ENCODE data around the gene CISD3.

Gene CISD3, protein sequence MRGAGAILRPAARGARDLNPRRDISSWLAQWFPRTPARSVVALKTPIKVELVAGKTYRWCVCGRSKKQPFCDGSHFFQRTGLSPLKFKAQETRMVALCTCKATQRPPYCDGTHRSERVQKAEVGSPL
- total RNA-seq: 5.4 reads per million, percentile 21 among the genes with 10 or more reads in this experiment

DNA sequence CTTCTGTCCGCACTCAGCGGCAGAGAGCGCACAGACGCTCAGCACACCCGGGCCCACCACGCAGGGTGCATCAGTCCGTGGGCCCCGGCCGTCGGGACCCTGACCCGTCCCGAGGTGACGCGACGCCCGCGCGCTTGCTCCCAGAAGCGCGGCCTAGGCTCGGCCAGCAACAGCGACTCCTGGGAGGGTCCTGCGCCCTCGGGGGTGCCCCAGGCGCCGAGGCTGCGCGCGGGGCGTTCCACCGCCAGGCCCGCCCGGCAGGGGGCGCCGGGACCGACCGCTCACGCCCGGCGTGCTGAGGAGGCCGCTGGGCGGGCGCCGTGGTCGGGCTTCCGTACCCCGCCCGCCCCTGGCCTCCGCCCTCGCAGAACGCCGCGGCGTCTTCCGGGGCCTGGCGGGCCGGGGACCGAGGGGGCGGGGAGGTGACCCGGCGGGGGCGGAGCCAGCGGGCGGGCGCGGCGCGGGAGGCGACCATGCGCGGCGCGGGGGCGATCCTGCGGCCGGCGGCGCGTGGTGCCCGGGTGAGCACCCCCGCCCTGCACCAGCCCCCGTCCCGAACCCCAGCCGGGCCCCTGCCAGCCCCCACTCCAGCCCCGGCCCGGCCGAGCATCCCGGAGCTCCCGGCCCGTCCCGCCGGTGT is at the start of gene CISD3:
CISD3 (plus strand) TSS at position 456 of the 640 bp plus-strand sequence; CDS start at position 474, 18 bp downstream.
- DNase-seq: peak; percentile 78

DNA sequence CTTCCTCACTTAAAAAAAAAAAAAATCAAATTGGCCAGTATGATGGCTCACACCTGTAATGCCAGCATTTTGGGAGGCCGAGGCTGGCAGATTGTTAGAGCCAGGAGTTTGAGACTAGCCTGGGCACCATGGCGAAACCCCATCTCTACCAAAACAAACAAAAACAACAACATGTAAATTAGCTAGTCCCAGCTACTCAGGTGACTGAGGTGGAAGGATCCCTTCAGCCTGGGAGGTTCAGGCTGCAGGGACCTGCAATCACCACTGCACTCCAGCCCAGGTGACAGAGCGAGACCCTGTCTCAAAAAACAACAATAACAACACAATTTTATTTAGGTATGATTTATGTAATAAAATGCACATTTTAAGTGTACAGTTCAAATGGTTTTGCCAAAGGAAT is 49.0 kb upstream of the CISD3 start:
- DNase-seq: no peak

DNA sequence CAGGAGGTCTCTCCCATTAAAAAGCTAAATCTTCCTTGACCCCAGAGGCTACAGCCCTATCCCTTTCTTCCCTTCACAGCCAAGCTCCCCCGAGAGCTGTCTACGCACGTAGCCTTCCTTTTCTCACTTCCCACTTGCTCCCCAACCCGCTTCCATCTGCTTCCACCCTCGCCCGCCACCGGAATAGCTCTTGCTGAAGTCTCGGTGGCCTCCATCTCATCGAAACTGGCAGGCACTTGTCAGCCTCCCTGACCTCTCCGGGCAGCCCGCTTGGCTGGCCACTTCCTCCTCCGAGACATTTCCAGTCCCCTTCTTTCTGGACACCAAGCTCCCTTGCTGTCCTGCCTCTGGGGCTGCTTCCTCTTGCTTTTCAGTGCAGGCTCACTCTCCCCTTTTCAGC is 44.6 kb upstream of the CISD3 start:
- no peak for DNase-seq

DNA sequence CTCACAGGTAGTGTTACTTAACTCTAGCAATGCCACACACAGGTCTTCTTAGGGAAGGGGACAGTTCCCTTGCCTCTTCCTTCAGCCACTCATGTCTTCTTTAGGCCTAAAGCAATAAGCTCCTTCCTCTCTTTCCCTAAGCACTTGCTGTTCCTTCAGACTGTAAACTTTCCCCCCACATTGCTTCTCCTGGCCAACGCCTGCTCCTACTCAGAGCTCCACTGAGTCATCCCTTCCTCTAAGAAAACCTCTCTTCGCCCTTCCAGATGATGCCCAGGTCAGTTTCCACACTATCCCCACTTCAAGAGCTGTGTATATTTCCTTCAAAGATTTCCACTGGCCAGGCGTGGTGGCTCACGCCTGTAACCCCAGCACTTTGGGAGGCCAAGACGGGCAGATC is 42.9 kb upstream of the CISD3 start:
- no peak for DNase-seq

DNA sequence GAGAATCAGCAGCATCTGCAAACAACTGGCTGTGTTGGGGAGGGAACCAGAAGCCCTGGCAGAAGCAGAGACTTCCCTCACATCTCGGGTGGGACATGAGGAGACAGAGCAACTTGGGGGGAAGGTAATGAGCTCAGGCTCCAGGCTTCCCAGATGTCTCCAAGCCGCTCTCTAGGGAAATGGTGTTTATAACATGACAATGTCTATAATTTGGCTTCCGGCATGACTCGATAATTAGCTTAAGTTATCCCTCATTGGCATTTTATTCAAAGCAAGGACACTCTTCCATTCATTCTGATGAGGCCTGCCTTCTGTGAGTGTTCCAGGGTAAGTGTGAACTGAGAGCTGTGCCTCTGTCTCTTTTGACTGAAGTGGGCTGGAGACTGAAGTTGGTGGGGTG is 39.8 kb upstream of the CISD3 start:
- DNase-seq: no peak

DNA sequence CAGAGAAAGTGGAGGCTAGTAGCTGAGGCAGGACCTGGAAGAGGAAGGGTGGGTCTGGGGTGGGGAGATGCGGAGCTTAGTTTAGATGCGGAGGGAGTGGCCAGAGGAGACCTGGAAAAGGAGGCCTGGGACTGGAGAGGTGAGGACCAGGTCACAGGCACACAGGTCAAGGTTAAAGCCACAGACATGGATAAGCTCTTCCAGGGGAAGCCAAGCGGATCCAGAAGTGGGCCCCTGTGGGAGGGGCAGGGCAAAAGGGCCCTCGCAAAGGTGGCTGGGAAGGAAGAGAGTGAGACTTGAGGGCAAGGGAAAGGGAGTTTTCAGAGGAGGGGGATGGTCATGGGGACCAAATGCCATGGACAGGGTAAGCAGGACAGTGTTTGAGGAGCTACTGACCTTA is 39.0 kb upstream of the CISD3 start:
- no peak for DNase-seq

DNA sequence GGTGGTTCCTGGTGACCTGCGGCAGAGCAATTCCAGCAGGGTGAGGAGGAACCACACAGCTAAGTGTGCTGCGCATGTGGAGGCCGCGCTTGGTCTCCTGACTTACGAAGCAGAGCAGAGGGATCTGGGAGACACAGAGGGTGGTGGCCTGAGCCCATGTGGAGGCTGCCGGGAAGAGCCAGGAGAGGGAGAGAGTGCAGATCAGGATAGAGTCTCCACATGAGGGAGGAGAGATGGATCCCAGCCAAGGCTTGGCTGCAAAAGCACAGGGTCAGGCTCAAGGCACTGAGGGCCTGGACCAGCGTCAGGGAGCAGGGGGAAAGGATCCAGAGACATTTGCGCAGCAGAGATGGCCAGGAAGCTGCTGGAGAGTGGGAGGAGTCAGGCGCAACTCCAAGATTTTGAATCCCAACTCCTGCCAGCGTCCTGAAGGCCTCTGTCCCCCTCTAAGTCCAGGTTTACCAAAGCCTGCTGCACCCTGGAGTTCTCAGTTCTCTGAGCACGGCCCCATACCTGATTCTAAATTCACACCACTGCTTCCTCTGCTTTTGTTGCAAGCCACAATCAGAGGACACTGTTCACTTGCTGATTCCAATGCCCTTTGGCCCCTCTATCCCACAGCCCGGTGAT is 36.3 kb upstream of the CISD3 start:
- DNase-seq: no peak

DNA sequence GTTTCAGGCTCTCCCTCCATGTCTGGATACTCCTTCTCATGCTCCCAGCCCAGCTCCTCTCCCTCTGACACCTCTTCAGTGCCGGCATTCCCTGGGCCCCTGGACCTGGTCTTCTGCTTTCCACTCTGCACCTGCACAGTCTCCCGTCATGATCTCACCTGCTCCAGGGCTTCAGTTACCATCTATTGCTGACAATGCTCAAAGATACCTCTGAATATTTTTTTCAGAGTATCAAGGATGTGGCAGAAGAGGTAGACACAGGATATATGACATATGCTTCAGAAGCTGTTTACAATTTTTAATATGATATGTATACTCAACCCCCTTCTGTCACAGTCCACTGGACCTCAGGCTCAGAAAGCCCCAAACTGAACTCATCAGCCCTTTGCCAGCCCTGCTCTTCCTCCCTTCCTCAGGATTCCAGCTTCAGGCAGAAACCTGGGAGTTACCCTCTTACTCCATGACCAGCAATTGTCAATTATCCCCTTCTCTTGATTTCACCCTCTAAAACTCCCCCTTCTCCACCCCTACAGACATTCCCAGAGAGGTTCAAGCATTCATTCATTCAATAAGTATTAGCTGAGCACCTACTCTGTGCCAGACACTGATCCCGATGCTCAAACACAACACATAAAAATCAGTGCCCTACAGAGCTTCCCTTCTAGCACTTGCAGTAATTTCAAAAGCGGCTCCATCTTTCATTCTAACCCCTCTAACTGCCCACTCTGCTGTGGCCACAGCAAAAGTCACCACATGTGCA is 32.9 kb upstream of the CISD3 start:
- no peak for DNase-seq

DNA sequence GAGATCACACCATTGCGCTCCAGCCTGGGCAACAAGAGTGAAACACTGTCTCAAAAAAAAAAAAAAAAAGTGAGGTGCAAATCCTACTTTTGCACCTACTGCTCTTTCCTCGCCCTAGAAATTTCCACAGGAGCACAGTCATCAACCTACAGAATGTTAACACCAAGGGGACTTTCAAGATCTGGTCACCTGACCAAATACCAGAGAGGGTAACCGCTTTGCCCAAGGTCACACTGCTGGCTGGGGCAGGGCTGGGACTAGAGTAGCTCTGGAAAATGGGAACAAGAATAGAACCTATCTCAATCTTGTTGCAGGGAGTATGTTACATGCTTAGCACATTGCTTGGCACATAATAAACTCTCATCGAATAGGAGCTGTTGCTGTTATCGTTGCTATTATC is 31.4 kb upstream of the CISD3 start:
- DNase-seq: no peak

DNA sequence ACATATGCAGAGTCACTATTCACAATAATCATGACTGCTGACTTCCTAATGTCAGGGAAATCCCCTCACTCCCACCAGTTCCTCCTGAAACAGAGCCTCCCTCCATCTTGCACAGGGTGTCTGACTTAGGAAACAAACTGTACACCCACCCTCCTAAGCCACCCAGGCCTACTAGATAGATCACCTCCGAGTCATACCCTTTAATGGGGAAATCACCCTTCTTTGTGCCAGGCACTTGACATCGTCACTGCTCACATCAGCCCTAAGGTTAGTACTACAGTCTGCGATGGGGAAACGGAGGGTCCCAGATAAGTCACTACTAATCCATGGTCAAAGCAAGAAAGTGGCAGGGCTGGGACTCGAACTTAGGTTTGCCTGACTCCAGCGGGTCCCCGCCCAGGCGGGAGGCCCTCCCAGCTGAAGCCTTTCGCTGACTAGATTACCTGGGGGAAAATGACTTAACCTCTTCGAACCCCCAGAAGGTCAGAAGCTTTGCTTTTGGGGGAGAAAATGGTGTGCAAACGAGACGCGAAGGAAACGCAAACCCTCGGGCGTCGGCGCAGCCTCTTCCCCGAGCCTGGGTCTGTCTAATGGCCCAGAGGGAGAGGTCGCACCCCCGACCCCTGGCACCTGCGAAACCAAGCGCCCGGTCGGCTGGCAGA is 28.5 kb upstream of the CISD3 start:
- DNase-seq: peak; percentile 61

DNA sequence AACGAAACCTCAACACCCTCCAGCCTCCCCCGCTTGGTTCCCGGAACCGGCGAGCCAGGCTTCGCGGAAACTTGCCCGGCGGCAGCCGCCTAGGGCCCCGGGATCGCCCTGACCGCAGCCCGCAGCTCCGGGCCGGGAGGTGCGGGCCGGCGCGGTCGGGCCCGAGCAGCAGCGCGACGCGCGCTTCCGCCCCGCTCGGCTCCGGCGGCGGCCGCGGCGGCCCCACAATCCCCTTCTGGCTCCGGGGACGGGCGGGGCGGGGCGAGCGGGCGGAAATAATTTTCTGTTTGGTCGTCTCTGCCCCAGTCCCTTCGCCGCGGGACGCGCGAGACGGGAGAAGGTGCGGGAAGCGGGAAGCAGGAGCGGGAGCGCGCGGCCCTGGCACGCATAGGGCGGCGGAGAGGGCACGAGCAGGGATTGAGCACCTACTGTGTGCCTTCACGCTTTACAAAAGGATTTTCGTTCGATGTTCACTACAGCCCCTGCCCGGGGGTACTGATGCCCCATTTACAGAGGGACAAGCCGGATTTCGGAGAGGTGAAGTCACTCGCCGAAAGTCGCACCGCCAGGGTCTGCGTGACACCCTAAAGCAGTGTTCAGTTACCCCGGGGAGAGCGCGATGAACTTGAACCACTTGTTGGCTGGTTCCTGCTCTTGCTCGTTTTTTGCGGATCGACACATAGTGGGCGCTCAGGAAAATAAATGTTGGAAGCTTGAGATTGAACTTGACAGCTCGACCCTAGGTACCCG is 27.8 kb upstream of the CISD3 start:
- peak; percentile 75 for DNase-seq

DNA sequence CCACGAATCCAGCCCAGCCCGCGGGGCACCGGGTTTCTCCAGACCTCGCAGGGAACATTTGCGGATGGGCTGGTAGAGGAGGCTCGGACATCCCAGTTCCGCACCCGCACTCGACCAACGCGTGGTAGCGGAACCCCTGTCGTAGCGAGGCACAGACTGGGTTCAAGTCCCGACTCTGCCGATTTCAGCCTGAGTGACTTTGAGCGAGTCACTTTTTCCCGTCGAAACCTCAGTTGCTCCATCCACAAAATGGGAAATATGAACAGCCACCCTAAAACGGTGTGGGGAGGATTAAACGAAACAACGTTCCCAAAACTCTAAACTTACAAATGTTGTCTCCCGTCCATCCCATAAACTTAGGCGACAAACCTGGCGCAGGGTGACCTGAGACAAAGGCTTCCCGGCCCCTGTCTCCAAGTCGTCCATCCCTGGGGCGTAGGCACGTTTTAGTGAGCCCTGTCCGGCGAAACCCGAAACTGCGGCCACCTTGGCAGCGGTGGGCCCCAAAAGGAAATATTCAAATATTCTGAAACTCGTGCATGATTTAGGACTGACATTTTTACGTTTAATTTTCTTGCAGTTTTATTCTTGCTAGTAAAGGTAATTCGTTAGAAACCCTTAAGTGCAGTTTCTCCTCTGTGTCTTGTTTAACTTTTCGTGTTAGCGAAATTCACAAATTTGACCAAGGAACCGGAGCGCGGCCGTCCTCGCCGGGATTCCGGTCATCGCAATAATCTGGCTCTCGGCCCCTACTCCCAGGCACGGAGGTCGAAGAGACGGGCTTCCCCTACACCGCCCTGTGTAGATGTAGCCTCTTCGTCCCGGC is 27.0 kb upstream of the CISD3 start:
- DNase-seq: no peak

DNA sequence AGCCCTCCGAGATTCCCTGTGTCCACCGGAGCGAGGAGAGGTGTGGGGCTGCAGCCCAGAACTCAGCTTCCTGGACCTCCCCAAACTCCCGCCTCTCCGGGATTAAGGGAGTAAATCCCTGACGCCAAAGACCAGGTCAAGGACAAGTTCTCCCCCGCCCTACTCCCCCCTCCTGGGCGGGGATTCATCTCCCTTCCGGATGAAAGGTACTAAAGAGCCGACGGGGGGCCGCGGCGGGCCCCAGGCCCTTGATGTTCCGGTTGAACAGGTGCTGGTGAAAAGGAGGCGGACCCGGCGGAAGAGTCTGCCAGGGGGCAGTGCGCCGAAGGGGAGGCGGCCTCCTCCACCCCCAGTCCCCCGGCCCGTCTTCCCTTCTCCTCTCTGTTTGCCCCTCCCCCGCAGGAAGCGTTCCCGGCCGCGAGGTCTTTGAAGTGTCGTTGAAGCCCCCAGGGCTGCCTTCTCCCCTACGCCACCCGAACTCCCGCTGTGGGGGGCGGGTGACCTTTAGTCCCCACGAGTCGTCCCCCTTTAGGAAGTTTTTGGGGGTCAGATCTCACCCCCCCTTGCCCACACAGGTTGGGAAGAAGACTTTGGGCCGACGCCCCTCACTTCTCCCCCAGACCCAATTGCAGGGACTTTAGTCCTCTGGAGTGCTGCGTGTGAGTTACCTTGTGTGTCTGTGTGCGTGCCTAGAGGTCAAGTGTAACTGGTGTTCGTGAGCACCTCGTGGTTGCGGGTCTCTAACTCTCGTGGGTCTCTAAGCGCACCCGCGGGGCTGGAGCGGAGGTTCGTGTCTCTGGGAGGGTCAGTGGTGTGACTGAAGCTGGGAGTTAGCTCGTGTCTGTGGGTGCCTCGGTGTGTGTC is 26.2 kb upstream of the CISD3 start:
- DNase-seq: peak; percentile 62

DNA sequence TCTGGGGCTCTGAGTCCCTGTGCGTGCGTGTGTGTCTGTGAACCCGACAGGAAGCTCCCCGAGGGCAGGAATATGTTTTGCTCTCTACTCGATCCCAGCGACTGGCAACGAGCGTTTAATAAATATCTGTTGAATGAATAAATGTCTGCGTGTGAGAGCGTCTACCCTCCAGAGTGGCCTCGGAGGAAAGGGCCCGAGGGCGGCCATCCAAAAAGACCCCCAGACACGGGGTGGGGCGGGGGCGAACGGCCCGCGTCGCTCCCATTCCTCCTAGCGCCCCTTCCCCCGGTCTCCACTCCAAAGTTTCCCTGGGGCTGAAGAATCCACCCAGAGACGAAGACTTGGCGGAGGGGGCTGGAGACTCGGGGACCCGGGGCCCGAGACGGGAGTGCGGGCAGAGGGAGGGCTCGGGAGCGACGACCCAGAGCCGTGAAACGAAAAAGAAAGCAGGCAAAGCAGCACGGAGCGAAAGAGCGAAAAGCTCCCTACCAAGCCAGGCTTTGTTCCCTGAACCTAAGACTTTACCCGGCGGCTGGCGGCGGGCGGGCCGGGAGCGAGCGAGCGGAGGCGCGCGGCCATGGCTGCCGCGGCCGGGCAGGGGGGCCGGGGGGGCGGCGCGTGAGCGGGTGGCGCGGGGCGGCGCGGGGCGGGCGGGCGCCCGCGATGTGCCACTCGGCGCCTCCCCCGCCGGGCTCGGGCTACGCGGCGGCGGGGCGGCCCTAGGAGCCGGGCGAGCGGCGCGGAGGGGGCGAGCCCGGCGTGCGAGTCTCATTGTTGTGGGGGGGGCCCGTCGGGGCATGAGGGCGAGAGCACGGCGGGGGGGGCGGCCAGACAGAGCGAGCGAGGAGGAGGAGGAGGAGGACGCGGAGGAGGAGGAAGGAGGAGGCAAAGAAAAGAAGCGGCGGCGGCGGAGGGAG is 25.3 kb upstream of the CISD3 start, which contains the start of gene MLLT6:
MLLT6 (plus strand) TSS at position 668 of the 917 bp plus-strand sequence. CDS start 360 bp downstream, outside the sequence.
- peak; percentile 79 for DNase-seq

DNA sequence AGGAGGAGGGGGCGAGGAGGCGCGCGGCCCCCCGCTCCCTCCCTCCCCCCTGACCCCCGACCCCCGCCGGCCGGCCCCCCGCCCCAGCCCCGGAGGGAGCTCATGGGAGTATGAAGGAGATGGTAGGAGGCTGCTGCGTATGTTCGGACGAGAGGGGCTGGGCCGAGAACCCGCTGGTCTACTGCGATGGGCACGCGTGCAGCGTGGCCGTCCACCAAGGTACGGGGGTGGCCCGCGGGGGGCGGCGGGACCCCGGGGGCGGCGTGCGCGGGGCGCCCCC is 24.7 kb upstream of the CISD3 start:
- no peak for DNase-seq

DNA sequence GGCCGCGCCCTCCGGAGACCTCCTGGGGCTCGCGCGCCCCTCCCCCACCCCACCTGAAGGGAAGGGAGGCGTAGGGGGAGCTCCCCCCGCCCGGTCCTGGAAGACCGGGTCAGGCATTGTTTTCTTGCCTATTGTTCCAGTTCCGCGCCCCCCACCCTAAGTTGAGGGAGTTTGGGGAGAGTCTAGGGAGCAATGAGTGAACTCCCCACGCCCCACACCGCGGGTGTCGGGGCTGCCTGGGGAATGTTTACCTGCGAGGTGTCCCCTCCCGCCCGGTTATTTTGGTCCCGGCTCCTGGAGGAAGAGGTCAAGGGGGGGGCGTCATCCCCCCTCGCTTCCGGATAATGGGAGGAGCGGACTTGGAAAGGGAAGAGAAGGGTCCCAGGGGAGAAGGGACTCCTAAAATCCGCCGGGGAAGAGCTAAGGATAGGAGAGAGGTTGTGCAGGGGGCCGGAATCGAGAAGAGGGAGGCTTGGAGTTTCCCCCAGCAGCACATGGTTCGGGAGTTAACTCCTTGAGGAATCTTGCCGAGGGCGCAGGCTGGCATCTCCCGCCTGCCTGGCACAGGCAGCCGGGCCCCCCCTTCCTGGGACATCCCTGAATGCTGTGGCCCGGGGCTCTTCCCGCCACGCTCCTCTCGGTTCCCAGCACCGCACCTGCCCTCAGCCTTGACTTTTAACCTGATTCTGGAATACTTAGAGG is 24.2 kb upstream of the CISD3 start:
- DNase-seq: no peak

DNA sequence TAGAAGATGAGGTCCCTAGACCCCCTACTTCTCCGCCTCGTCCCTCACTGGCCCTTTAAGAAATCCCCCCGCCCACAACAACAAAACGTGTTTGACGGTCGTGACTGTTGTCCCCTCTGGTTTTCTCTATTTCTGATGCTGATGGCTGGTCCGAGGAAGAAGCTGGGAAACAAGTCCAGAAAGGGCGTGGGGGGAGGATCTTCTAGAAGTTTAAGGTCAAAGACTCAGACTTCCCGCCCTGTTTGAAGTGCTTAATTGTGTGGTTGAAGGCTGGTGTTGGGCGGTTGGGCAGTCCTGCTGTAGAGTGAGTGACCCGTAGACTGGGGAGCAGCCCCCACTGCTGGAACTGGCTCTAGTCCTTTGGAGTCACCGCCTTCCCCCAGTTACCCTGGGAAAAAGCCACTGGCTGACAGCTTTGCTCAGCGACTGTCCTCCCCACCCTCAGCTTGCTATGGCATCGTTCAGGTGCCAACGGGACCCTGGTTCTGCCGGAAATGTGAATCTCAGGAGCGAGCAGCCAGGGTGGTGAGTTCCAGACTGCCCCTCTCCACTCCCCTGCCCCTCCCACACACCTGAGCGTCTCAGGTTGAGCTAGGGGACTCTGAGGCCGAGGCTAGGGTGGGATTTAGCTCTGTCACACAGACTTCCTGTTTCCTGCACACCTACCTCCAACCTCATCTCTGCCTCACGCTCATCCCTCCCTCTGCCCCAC is 23.5 kb upstream of the CISD3 start:
- DNase-seq: peak; percentile 24

Measured in effector CD4-positive, alpha-beta T cell (primary cell).